ENCODE measurements around the gene SIPA1L3. TPM values are rescaled to one million over a fixed set of nuclear protein-coding genes. Genes with fewer than 3 reads are reported as not detected.

SIPA1L3 gene
- total RNA-seq, 1 donor from 2014 or later: 9.4 TPM

DNA sequence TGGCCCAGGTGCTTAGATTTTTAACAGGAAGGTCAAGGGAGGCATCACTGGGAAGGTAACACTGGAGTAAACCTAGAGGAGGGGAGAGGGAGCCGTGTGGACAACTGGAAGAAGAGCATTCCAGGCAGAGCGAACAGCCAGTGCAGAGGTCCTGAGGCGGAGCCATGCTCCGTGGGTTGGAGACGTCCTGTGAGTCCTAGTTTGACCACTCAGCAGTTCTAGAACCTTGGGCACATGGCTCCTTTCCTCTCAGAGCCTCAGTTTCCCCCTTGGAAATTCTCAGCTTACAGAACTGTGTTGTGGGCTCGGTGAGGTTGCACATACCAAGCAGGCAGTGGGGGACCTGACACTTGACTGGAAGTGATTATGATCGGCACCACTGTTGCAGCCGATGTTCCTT is 186.1 kb downstream of the SIPA1L3 start:
- FAIRE-seq: no peak

DNA sequence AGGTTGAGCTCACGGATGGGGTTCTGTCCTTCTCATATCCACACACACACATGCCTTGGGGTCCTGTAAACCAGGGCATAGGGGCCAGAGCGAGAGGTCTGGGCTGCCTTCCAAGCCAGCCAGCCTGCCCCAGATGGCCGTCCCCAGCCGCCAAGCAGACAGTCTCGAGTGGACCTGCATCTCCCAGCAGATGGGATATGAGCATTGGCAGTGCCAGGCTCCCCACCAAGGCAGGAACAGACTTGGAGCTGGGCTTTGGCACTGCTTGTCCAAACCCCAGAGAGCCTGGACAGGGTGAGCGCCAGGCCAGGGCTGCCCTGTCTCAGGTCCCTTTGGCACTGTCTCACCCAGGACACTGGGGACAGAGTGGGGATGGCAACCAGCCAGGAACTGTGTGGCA is 186.6 kb downstream of the SIPA1L3 start:
- DNase-seq (ENCODE audit: low spot score in 2 of 2): no peak
- no peak for FAIRE-seq

More for the DNA sequence above, 186.1 kb downstream of the SIPA1L3 start:
- DNase-seq (ENCODE audit: low spot score in 2 of 2): no peak

DNA sequence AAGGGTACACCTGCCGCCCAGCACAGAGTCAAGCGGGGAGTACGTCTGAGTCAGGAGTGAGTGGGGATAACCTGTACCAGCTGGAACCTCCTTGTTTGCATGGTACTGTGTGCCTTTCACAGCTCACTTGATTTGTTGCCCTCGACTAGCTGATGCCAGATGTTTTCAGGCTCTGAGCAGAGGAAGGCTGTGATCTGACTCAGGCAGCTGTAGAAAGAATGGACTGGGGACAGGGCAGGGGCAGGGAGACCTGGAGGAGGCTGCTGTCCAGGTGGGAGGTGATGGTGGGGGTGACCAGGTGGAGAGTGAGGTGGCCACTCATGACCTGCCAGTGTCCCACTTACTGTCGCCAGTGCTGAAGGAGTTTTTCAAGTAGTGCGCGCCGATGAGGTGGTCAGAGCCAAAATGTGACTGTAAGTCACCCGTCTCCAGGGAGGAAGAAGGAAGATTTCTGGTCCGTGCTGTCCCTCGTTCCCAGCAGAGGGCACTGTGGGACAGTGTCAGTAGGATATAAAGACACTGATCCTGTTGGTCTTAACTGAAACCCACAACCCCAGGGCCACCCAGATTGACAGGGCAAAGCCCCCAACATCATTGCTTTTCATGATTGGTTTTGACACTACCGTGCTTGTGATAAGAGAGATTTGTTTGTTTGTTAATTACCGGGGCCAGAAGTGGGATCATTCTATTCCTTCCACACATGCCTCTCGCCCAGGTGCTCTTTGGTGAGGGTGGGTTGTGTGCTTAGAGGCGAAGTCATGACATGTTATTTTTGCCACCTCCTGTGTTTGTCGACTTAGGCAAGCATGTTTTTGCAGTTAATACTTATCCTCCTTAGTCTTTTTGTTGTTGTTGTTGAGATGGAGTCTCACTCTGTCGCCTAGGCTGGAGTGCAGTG is 188.7 kb downstream of the SIPA1L3 start:
- FAIRE-seq (no peak), DNase-seq (ENCODE audit: low spot score in 2 of 2) (peak; percentile 38 to 76)

DNA sequence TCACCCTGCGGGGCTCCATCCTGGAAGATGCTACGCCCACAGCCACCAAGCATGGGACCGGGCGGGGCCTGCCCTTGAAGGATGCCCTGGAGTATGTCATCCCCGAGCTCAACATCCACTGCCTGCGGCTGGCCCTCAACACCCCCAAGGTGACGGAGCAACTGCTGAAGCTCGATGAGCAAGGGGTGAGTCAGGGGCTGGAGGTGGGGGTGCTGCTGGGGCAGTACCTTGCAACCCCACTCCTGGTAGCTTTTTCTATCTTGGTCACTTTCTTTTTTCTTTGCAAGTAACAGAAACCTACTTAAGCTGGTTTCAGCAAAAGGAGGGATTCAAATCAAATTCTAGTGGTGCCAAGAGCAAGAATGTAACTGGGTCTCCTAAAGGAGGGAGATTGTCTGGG is 193.0 kb downstream of the SIPA1L3 start:
- FAIRE-seq (no peak), DNase-seq (ENCODE audit: low spot score in 2 of 2) (no peak)

DNA sequence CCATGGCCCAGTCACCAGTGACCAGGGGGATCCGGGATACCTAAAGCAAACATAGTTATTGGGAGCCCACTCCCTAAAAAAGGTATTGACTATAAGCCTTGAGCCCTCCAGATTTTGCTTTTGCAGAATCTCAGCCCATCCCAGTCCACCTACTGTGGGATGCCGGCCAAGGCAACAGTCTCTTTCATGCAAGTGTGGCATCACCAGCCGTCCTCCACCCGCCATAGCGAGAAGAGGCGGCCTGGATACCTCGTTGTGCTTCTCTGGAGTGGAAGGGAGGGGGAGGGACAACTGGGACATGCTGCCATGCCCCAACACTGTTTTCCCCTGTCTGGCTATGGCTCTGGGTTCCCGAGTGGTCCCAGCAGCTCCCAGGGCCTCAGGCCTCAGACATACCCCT is 193.6 kb downstream of the SIPA1L3 start:
- DNase-seq (ENCODE audit: low spot score in 2 of 2) (no peak), FAIRE-seq (no peak)

DNA sequence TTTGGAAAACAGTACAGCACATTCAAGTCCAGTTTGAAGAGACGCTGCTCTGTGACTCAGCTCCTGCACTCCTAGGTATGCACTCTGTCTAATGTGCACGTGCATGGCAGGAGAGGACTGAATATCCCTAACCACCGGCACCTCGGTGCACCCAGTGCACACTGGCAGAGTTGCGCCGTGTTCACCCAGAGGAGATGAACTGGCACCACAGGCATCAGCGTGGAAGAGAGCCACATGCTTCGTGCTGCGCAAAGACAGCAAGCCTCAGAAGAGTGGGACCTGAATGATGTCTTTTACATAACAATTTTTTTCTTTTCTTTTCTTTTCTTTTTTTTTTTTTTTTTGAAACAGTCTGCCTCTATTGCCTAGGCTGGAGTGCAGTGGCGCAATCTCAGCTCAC is 194.7 kb downstream of the SIPA1L3 start:
- no peak for FAIRE-seq

DNA sequence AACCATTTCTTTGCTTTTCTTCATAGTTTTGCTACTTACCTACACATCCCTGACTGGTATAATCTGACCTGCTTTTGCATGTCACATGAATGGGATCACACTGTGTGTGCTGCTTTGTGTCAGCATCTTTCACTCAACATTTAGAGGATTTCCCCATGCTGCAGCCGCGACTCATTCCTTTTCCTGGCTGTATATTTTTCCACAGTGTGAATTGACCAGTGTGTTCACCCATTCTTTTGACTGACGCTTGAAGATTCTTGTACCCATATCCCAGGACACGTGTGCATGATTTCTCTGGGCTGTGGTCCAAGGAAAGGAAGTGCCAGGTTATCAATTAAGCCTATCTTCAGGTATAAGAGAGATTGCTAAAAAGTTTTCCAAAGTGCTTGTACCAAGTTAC is 198.6 kb downstream of the SIPA1L3 start:
- DNase-seq (ENCODE audit: low spot score in 2 of 2): no peak
- no peak for FAIRE-seq

More for the DNA sequence above, 194.7 kb downstream of the SIPA1L3 start:
- no peak for DNase-seq (ENCODE audit: low spot score in 2 of 2)

DNA sequence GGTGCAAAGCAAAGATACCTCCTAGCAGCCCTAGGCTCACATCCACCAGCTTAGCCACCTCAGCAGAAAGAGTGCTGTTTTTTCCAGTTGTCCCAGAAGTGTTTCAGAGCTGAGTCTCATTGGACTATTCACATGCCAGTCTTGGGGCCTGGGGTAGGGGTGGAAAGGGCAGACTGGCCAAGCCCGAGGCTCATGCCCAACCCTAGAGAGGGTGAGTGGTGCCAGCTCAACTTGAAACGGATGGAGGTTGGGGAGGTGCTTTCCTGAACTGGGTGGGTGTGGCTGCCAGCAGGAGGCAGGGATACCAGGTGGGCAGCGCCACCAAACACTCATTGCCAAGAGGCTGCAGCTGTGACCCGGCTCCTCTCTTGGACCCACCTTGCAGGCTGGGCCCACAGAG is 200.1 kb downstream of the SIPA1L3 start:
- DNase-seq (ENCODE audit: low spot score in 2 of 2) (no peak), FAIRE-seq (no peak)

DNA sequence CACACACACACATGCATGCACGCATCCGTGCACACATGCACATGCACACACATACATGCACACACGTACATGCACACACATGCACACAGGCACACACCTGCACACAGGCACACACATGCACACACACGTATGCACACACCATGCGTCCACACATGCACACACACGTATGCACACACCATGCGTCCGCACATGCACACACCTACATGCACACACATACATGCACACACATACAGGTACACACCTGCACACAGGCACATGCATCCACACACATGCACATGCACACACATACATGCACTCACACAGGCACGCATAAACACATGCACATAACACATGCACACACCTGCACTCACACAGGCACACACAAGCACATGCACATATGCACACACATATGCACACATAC is 204.9 kb downstream of the SIPA1L3 start:
- DNase-seq (ENCODE audit: low spot score in 2 of 2) (no peak), FAIRE-seq (no peak)

DNA sequence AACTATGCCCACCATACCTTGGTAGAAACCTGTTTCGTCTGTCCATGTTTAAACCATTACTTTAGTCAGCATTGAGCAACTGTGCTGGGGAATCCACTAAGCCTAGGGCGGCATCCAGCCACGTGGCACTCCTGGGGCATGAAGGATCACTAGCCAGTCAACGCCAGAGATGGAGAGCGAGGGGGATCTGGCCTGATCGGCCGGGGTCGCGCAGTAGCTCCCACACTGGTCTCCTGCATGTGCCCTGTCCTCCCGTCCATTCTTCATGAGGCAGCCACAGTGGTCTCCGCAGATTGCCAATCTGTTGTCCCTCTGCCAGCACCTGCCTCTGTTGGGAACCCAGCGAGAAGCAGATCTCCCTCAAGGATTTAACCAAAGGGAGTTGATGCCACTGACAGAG is 207.6 kb downstream of the SIPA1L3 start:
- no peak for DNase-seq (ENCODE audit: low spot score in 2 of 2)
- no peak for FAIRE-seq

DNA sequence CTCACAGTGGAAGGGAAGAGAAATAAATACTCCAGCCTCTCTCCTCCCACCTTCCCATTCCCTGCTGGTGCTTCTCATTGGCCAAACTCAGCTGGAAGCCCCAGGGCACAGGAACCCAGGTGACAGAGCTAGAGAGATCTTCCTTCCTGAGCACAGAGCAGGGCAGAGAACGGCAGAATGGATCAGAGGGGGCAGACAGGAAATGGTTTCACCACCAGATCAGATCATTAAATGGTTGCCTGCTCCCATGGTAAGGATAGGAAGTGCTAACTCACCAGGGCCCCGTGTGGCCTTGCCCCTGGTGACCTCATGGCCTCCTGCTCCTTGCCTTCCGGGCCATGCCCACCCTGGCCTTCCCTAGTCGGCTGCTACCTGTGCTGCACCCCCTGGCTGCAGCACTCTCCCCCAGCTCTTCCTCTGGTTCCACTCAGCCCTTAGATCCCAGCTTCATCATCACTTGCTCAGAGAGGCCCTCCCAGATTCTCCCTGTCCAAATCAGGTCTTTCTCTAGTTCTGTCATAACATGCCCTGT is 208.3 kb downstream of the SIPA1L3 start:
- DNase-seq (ENCODE audit: low spot score in 2 of 2): no peak
- FAIRE-seq: no peak

DNA sequence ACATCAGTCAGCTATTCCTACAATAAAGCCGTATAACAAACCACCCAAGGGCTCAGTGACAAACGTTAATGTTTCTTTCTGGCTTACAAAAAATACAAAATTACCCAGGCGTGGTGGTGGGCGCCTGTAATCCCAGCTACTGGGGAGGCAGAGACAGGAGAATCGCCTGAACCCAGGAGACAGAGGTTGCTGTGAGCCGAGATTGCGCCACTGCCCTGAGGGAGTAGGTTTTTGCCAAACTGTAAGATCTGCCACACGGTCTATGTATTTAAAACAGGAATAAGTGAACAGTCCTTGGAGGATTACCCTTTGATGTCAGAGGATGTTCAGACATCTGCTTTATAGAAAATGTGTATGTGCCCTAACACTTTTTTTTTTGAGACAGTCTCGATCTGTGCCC is 211.2 kb downstream of the SIPA1L3 start:
- no peak for FAIRE-seq
- no peak for DNase-seq (ENCODE audit: low spot score in 2 of 2)

DNA sequence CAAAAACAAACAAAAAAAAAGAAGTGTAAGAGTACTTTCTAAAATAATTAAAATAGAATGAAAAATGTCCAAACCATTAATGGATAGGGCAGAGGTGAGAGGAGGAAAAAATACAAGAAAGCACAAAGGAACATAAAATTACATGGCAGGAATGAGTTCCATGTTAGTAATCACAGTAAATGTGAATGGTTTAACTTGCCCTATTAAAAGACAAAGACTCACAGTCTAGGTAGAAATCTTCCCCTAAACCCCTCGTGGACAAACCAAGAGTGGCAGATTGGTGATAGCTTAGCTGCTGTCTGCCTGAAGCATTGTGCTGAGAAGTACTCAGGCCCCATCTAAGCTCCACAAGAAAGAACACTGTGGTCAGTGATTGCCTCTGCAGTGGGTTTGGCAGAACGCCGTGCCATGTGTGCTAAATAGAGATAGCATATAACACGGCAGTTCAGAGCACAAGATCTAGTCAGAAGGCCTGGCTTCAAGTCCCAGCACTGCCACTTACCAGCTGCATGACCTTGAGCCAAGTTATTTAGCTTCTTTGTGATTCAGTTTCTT is 213.5 kb downstream of the SIPA1L3 start:
- DNase-seq (ENCODE audit: low spot score in 2 of 2): no peak
- FAIRE-seq: no peak

DNA sequence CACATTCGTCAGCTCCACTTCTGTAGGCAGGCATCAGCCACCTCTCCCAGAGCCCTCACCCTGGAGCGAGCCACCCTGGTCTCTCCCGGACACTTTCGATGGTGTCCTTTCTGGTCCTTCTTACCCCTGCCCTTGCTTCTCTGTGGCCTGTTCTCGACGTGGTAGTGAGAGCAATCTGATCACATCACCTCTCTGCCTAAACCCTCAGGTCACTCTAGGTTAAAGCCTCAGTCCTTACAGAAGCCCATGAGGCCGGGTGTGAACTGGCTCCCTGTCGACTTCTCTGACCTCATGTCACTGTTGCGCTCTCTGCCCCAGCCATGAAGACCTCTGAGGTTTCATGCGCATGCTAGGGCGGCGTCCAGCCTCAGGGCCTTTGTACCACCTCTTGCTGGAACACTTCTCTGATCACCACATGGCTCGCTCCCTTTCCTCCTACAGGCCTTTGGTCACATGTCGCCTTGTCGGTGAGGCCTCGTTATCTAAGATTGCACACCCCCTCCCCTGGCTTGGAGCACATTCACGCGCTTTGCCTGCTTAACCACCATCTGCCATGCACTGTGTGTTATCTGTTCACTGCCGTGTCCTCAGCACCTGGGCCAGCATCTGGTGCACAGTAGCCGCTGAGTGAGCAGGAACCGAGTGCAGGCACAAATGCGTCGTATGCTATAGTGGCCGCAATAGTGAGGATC is 215.5 kb downstream of the SIPA1L3 start:
- DNase-seq (ENCODE audit: low spot score in 2 of 2) (no peak), FAIRE-seq (no peak)

DNA sequence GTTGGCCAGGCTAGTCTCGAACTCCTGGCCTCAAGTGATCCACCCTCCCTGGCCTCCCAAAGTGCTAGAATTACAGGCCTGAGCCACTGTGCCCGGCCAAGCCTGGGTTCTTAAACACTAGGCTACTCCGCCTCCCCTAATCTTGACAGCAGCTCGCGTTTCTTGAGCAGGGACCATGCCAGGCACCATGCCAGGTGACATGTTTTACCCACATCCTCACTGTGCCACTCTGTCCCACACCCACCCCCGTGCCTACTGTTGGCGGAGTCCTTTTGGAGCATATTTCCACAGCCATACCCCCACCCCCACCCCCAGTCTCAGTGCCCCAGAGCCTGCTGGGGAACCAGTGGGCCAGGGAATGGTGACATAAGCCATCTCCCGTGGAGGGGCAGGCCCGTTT is 218.2 kb downstream of the SIPA1L3 start:
- DNase-seq (ENCODE audit: low spot score in 2 of 2) (no peak), FAIRE-seq (no peak)

DNA sequence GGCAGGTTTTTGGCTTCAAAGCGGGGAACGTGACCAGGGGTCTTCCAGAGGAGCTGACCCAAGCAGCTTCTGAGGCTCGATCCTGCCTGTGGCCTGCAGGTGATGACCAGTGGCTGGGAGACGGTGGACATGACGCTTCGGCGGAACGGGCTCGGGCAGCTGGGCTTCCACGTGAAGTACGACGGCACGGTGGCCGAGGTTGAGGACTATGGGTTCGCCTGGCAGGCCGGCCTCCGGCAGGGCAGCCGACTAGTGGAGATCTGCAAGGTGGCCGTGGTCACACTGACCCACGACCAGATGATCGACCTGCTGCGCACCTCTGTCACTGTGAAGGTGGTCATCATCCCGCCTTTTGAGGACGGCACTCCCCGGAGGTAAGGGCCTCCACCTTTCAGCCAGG is 223.4 kb downstream of the SIPA1L3 start:
- no peak for DNase-seq (ENCODE audit: low spot score in 2 of 2)
- no peak for FAIRE-seq

DNA sequence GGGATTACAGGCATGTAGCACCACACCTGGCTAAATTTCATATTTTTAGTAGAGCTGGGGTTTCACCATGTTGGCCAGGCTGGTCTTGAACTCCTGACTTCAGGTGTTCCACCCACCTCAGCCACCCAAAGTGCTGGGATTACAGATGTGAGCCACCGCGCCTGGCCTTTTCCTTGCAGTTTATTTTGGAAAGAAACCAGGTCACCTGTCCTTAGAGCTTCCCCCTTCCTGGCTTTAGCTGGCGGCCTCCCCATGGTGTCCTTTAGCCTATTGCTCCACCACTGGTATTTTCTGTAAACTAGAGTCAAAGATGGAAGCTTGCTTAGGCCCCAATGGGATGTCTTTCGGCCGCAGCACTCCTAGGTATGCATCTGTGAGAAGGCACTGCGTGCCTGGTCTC is 225.8 kb downstream of the SIPA1L3 start:
- FAIRE-seq (no peak), DNase-seq (ENCODE audit: low spot score in 2 of 2) (no peak)

DNA sequence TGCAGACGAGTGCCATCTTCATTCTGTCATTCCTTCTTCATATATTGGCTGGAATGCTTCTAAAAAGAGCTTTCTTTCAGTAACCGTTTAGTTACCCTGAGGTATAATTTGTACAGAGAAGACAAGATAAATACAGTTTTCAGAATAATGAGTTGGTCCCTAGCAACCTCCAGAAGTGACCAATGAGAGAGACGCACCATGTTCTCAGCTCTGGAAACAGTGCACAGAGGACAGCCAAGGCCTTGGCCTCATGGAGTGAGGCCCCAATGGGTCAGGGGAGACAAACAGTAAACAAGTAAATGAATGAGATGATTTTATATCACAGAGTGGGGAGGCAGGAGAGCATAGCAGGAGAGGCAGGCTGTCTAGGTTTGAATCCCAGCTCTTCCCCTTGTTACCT is 226.3 kb downstream of the SIPA1L3 start:
- DNase-seq (ENCODE audit: low spot score in 2 of 2) (no peak), FAIRE-seq (no peak)

DNA sequence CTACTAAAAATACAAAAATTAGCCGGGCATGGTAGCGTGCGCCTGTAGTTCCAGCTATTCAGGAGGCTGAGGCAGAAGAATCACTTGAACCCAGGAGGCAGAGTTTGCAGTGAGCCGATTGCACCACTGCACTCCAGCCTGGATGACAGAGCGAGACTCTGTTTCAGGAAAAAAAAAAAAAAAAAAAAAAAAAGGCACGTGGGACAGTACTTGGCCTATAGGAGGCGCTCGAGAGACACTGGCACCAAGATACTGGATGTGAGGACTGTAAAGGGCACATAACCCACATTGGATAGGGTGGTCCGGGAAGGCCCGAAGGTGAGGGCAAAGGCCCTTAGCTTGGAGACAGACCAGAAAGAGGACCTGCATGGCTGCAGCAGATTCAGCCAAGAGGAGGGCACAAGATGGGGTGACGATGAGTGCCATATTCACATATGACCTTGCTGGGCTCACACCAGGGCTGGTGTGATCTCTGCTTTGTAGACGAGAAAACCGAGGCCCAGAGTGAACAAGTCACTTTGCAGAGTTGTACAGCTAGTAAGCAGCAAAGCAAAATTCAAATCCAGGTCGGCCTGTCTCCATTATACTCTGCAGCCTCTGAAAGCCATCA is 227.6 kb downstream of the SIPA1L3 start:
- no peak for FAIRE-seq
- no peak for DNase-seq (ENCODE audit: low spot score in 2 of 2)

DNA sequence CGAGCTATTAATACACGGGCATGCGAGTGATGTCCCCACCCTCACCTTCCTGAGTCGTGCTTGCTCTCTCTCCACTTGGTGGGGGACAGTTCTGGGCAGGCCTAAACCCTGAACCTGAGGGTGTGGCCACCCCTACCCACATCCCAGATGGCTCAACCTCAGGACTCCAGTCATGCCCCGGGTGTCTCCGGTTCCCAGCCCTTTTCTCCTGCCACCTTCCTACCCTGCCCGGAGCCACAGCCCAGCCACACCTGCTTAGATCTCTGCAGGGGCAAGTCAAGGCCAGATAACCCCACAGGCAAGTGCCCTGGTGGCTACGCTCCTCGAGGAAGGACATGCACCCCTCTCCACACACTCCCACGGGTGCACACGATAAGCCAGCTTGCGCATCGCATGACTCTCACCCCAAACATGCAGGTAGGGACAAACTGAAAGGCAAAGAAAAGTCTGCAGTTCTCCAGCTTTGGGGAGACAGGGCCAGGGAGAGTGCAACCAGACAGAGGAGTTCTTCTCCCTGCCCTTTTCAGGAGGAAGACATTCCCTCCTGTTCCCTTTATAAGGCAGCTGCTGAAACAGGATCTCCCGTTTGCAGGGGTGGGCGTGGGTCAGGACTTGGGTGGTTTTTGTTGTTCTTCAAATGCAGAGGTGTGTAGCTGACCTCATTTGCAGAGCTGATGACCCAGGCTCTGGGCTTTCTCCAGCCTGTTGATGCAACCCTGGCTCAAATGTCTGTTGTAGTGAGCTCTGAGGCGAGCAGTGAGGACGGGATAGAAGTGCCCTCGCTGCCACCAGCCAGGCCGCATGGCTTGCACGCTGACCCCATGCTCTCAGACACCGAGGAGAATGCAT is 228.4 kb downstream of the SIPA1L3 start:
- FAIRE-seq: no peak

More for the DNA sequence above, 228.4 kb downstream of the SIPA1L3 start:
- no peak for DNase-seq (ENCODE audit: low spot score in 2 of 2)
